Progenitor cell of endocrine pancreas (in vitro differentiated cells): ENCODE measurements around the gene BRIP1. TPM values are rescaled to one million over a fixed set of nuclear protein-coding genes. Genes with fewer than 3 reads are reported as not detected.

Experiments used
- DNase-seq: peaks from one replicate; pipeline ENCODE4 v3.0.0; 2021; ENCODE audit warnings: low spot score; ENCODE audit not compliant: unreplicated experiment
- H3K27ac Mint-ChIP-seq: 2 replicates; pipeline ENCODE4 v1.8.0; 2021; ENCODE audit warnings: mild to moderate bottlenecking, moderate library complexity, mixed read lengths
- H3K27me3 Mint-ChIP-seq: 2 replicates; pipeline ENCODE4 v1.8.0; 2021; ENCODE audit warnings: mixed read lengths
- H3K36me3 Mint-ChIP-seq: 2 replicates; pipeline ENCODE4 v1.8.0; 2022; ENCODE audit warnings: mixed read lengths; ENCODE audit not compliant: insufficient read depth
- H3K4me1 Mint-ChIP-seq: 2 replicates; pipeline ENCODE4 v1.8.0; 2021; ENCODE audit warnings: low read depth, mixed read lengths
- H3K4me3 Mint-ChIP-seq: 2 replicates; pipeline ENCODE4 v1.8.0; 2021; ENCODE audit warnings: low read depth, mild to moderate bottlenecking, moderate library complexity, mixed read lengths
- H3K9me3 Mint-ChIP-seq: 2 replicates; pipeline ENCODE4 v1.8.0; 2021; ENCODE audit warnings: low read depth, mixed read lengths
- CTCF ChIP-seq: fragments of 200-600 bp; sonication (generic); IDR thresholded peaks from one replicate; pipeline ENCODE4 v1.5.0; 2021; ENCODE audit warnings: antibody characterized with exemption, mild to moderate bottlenecking; ENCODE audit not compliant: unreplicated experiment
- total RNA-seq: library from RNA; stranded (reverse); gene quantifications from 2 replicates; pipeline ENCODE4 v1.2.1, GENCODE V29; 2021

Gene BRIP1
- total RNA-seq, 1 donor from 2014 or later, result 13.5 TPM

DNA sequence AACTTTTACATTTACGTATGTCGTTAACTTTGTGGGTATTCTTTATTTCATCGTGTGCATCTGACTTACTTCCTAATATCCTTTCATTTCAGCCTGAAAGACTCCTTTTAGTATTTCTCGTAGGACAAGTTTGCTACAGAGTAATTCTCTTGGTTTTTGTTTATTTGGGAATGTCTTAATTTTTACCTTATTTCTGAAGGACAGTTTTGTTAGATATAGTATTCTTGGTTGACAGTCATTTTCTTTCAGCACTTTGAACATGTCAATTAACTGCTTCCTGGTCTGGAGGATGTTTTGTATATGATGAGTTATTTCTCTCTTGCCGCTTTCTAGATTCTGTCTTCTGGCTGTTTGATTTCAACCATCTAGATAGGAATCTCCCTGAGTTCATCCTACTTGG is 163.1 kb downstream of the BRIP1 start:
- Mint-ChIP-seq H3K4me3 (no peak overlapping the region), H3K27me3 (no peaks in the 10 kb centered on the region), H3K36me3 (peaks cover 45% of the 10 kb centered on the region), H3K9me3 (peaks cover 63% of the 10 kb centered on the region), H3K27ac (no peak overlapping the region), H3K4me1 (no peaks in the 10 kb centered on the region)
- TF ChIP-seq CTCF, result no peak
- no peak for DNase-seq

DNA sequence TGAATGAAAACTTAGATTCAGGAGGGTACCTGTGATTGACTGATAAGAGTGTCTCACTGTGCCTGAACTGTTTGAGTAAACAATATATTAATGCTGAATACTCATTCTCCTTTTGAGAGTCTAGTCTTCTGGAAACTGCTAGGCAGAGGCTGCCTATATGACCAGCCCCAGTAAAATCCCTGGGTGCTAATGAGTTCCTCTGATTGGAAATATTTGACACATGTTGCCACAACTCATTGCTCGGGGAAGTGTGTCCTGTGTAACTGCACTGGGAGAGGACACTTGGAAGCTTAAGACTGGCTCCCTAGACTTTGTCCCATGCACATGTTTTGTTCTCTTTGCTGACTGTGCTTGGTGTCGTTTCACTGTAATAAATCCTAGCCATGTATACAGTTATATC is 163.6 kb downstream of the BRIP1 start:
- H3K36me3 Mint-ChIP-seq, result peaks cover 42% of the 10 kb centered on the region
- no peaks in the 10 kb centered on the region for H3K4me1 Mint-ChIP-seq
- H3K27ac Mint-ChIP-seq, result no peak overlapping the region
- H3K27me3 Mint-ChIP-seq, result no peaks in the 10 kb centered on the region
- H3K4me3 Mint-ChIP-seq, result no peak overlapping the region
- peaks cover 58% of the 10 kb centered on the region for H3K9me3 Mint-ChIP-seq
- DNase-seq, result no peak
- TF ChIP-seq CTCF, result no peak

DNA sequence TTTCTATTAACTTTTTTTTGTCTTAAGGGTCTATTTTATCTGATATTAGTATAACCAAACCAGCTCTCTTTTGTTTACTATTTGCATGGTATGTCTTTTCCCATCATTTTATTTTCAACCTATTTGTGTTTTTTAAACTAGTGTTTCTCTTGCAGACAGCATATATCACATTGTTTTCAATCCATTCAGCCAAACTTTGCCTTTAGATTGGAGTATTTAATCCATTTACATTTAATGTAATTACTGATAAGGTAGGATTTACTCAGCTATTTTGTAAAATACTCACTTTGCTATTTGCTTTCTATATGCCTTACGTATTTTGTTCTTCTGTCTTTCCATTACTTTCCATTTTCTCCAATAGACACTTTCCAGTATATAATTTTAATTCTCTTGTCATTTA is 164.3 kb downstream of the BRIP1 start:
- Mint-ChIP-seq H3K27ac (no peak overlapping the region), H3K4me3 (no peak overlapping the region), H3K27me3 (no peaks in the 10 kb centered on the region), H3K9me3 (peaks cover 52% of the 10 kb centered on the region), H3K36me3 (peaks cover 38% of the 10 kb centered on the region), H3K4me1 (no peaks in the 10 kb centered on the region)
- no peak for DNase-seq
- TF ChIP-seq CTCF, result no peak

- TF ChIP-seq CTCF, result no peak
- no peaks in the 10 kb centered on the region for H3K4me1 Mint-ChIP-seq
- no peak for DNase-seq
- no peaks in the 10 kb centered on the region for H3K27me3 Mint-ChIP-seq
- peaks cover 35% of the 10 kb centered on the region for H3K36me3 Mint-ChIP-seq
- no peak overlapping the region for H3K4me3 Mint-ChIP-seq
- H3K9me3 Mint-ChIP-seq, result peaks cover 45% of the 10 kb centered on the region
- no peak overlapping the region for H3K27ac Mint-ChIP-seq
Observed at GRCh38 chr17:61698244-61698643, 165.1 kb downstream of the BRIP1 start.

DNA sequence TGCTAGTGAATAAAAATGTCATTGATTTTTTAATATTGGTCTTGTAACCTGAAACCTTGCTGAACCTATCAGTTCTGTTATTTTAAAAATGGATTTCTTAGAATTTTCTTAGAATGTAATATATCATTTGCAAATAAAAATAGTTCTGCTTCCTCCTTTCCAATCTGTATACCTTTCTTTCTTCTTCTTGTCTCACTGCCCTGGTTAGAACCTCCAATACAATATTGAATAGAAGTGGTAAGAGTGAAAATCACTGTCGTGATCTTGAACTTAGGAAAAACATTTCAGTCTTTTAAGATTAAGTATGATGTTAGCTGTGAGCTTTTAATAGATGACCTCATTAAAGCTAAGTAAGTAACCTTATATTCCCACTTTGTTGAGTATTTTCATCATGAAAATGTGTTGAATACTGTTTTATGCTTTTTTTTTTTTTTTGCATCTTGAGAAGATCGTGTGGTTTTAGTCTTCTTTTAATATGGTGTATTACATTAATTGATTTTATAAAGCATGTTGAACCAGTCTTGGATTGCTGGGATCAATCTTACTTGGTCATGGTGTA is 167.5 kb downstream of the BRIP1 start:
- DNase-seq, result no peak
- H3K36me3 Mint-ChIP-seq, result peaks cover 28% of the 10 kb centered on the region
- no peaks in the 10 kb centered on the region for H3K27me3 Mint-ChIP-seq
- no peaks in the 10 kb centered on the region for H3K4me1 Mint-ChIP-seq
- H3K9me3 Mint-ChIP-seq, result peaks cover 27% of the 10 kb centered on the region
- no peak for TF ChIP-seq CTCF
- no peak overlapping the region for H3K27ac Mint-ChIP-seq
- no peak overlapping the region for H3K4me3 Mint-ChIP-seq
